GM18505 (cell line): ENCODE results near the gene MFSD6.

Experiments
- ATAC-seq: cut with Tn5 transposase; IDR thresholded peaks from one replicate; pipeline ENCODE4 v1.9.1; 2021; ENCODE audit not compliant: unreplicated experiment
- POLR2A ChIP-seq: IDR thresholded peaks from 4 replicates; pipeline ENCODE4 v1.6.1; 2011; ENCODE audit warnings: borderline replicate concordance; ENCODE audit not compliant: insufficient read depth, insufficient read length; ENCODE audit errors: extremely low read depth

The MFSD6 gene

GRCh38 chr2:190526105-190526750, 118.1 kb downstream of the MFSD6 start:
- ATAC-seq: no peak
- TF ChIP-seq POLR2A: no peak

- TF ChIP-seq POLR2A: no peak
- no peak for ATAC-seq
These were observed 119.1 kb downstream of the MFSD6 start for GRCh38 chr2:190527214-190527613.

- no peak for TF ChIP-seq POLR2A
- no peak for ATAC-seq
These were observed 119.8 kb downstream of the MFSD6 start for GRCh38 chr2:190527918-190528317.

- no peak for TF ChIP-seq POLR2A
- no peak for ATAC-seq
These were observed 120.4 kb downstream of the MFSD6 start for GRCh38 chr2:190528521-190529001.

GRCh38 chr2:190529486-190530247, 121.5 kb downstream of the MFSD6 start:
- TF ChIP-seq POLR2A: no peak
- no peak for ATAC-seq

GRCh38 chr2:190530248-190530900, 122.2 kb downstream of the MFSD6 start:
- no peak for TF ChIP-seq POLR2A
- no peak for ATAC-seq

GRCh38 chr2:190532581-190532980, 124.4 kb downstream of the MFSD6 start:
- ATAC-seq: no peak

GRCh38 chr2:190533175-190533967, 125.2 kb downstream of the MFSD6 start:
- no peak for ATAC-seq
- TF ChIP-seq POLR2A: no peak

More at GRCh38 chr2:190532581-190532980, 124.4 kb downstream of the MFSD6 start:
- TF ChIP-seq POLR2A: no peak

GRCh38 chr2:190533968-190534309, 125.8 kb downstream of the MFSD6 start:
- TF ChIP-seq POLR2A: no peak
- ATAC-seq: no peak

GRCh38 chr2:190534310-190535120, 126.4 kb downstream of the MFSD6 start, which contains the start of gene NEMP2:
NEMP2 (minus strand) TSS chr2:190534722; CDS start chr2:190534655, 67 bp downstream.
- peak; percentile 71 for ATAC-seq
- peak; percentile 94 for TF ChIP-seq POLR2A

GRCh38 chr2:190535121-190535439, 126.9 kb downstream of the MFSD6 start:
- TF ChIP-seq POLR2A: no peak
- ATAC-seq: no peak

GRCh38 chr2:190535586-190535985, 127.4 kb downstream of the MFSD6 start:
- no peak for TF ChIP-seq POLR2A
- no peak for ATAC-seq
